ENCODE results near the gene DHX32.

DNA sequence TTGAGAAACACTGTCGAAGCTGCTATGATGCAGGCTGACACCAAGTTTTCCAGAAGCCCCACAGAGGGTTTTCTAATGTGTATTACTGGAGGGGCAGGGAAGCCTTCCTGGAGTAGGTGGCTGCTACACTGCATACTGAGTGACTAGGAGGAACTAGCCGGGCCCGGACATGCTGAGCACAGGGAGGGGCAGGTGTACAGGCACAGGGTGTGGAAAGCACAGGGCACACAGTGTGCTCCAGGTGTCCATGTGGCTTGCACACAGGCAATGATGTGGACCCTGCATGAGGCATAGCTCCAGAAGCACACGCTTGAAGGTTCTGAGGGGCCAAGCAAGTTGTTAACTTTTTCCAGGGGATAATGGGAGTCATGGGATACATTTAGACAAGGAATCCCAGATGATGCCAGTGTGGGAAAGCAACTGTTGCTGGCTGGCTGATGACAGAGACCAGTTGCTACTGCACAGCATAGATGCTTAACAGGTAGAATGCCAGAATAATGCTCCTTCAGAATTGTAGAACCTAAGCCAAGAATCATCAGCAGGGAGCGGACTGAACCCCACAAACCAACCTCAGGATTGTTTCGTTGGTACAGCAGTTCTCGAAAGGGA lies 14.6 kb downstream of the DHX32 start:
- TF ChIP-seq, protein P1, sequence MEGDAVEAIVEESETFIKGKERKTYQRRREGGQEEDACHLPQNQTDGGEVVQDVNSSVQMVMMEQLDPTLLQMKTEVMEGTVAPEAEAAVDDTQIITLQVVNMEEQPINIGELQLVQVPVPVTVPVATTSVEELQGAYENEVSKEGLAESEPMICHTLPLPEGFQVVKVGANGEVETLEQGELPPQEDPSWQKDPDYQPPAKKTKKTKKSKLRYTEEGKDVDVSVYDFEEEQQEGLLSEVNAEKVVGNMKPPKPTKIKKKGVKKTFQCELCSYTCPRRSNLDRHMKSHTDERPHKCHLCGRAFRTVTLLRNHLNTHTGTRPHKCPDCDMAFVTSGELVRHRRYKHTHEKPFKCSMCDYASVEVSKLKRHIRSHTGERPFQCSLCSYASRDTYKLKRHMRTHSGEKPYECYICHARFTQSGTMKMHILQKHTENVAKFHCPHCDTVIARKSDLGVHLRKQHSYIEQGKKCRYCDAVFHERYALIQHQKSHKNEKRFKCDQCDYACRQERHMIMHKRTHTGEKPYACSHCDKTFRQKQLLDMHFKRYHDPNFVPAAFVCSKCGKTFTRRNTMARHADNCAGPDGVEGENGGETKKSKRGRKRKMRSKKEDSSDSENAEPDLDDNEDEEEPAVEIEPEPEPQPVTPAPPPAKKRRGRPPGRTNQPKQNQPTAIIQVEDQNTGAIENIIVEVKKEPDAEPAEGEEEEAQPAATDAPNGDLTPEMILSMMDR (conservative IDR thresholded peaks at IDR 0.05 in 1 of 2, IDR thresholded peaks at IDR 0.05 in 1 of 2; ENCODE audit: extremely low read depth in 1 of 2, insufficient read depth in 1 of 2, low read depth in 1 of 2, low read length in 2 of 2): no peak
- TF ChIP-seq EZH2 (IDR thresholded peaks at IDR 0.05; ENCODE audit: borderline replicate concordance, low read length): no peak

Data from mammary epithelial cell (primary cell).